Gastroesophageal sphincter (tissue), 4 donors: ENCODE data around the gene NGDN. TPM values are rescaled to one million over a fixed set of nuclear protein-coding genes. Genes with fewer than 3 reads are reported as not detected.

Experiments used
- ATAC-seq: fragments of 150-250 bp; one replicate; pipeline ENCODE4 v1.9.1; 2016; ENCODE audit warnings: mild to moderate bottlenecking, moderate library complexity
- H3K27ac ChIP-seq, 4 donors: fragments of 200-600 bp; sonication (generic) in 3 of 4; 1 replicate in 3 of 4; 2 replicates in 1 of 4; pipeline ENCODE4 v1.5.1; 2016 to 2019
- H3K27me3 ChIP-seq: fragments of 200-600 bp; sonication (generic); one replicate; pipeline ENCODE4 v1.5.1; 2019
- H3K36me3 ChIP-seq, 2 donors: fragments of 200-600 bp; sonication (generic); one replicate each; pipeline ENCODE4 v1.5.1; 2019; ENCODE audit warnings: control low read depth in 1 of 2
- H3K4me1 ChIP-seq, 3 donors: fragments of 200-600 bp; sonication (generic); 1 replicate in 2 of 3; 2 replicates in 1 of 3; pipeline ENCODE4 v1.5.1; 2016 to 2019; ENCODE audit warnings: control low read depth in 2 of 3
- H3K4me3 ChIP-seq, 2 donors: fragments of 200-600 bp; sonication (generic); one replicate each; pipeline ENCODE4 v1.5.1; 2019; ENCODE audit warnings: mild to moderate bottlenecking in 1 of 2, moderate library complexity in 1 of 2
- H3K9me3 ChIP-seq, 3 donors: fragments of 200-600 bp; sonication (generic); one replicate each; pipeline ENCODE4 v1.5.1; 2017 to 2019; ENCODE audit warnings: control low read depth in 2 of 3
- EP300 ChIP-seq: sonication (generic); formaldehyde crosslinking; IDR thresholded peaks from one replicate; pipeline ENCODE4 v1.6.1; 2017; ENCODE audit warnings: antibody characterized with exemption, mild to moderate bottlenecking
- POLR2A ChIP-seq, 2 donors: fragments of 450-650 bp; IDR thresholded peaks; one replicate each; pipeline ENCODE4 v1.6.1; 2017; ENCODE audit warnings: antibody characterized with exemption in 2 of 2, mild to moderate bottlenecking in 2 of 2, moderate library complexity in 1 of 2
- POLR2AphosphoS5 ChIP-seq: sonication (generic); formaldehyde crosslinking; IDR thresholded peaks from one replicate; pipeline ENCODE4 v1.6.1; 2017; ENCODE audit warnings: antibody characterized with exemption
- WGBS, 2 donors: methylation state at CpG; one replicate each; pipeline ENCODE4 v1.1.5; 2018; ENCODE audit warnings: low coverage in 1 of 2; 5-methylcytosine and 5-hydroxymethylcytosine counted together
- total RNA-seq, 4 donors: library from RNA; depleted of rRNA; stranded (reverse); fragments of >200 nt; gene quantifications; one replicate each; pipeline ENCODE4 v1.1.0, GENCODE V29; 2016
- TF ChIP-seq, protein P1 (sequence below), 4 experiments: fragments of 200-600 bp in 2 of 4; fragments of 450-650 bp in 2 of 4; sonication (generic) in 1 of 4; IDR thresholded peaks; one replicate each; pipeline ENCODE4 v1.5.1; 2017 to 2019; ENCODE audit warnings: antibody characterized with exemption in 4 of 4, mild to moderate bottlenecking in 2 of 4, moderate library complexity in 2 of 4

The NGDN gene
- total RNA-seq, 4 donors from 2014 or later: 22.0 to 47.1 (median 38.1) TPM

DNA sequence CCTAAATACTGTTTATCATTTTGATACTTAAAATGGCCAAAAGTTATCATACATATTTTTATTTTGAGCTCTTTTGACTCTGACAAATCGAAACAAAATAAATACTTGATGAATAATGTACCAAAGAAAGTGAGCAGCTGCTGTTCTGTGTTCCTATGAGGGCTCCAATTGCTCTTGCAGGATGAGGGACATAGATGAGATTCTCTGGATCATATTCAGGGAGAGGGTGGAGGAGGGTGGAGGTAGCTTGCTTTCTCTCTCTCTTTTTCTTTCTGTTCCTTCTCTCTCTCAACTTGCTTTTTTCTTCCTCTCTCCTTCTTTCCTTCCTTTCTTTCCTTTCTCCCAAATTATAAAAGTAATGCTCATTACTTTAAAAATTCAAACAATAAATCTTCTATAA is 25.2 kb upstream of the NGDN start:
- no peak for ATAC-seq
- H3K9me3 ChIP-seq: no peaks in the 10 kb centered on the region
- no peak overlapping the region for H3K27ac ChIP-seq
- H3K27me3 ChIP-seq: no peaks in the 10 kb centered on the region
- no peaks in the 10 kb centered on the region for H3K36me3 ChIP-seq
- whole genome bisulfite sequencing, 2 donors: 45 to 67% methylated on average over 1 of the region's 1 CpG
- H3K4me3 ChIP-seq: no peak overlapping the region
- H3K4me1 ChIP-seq: no peaks in the 10 kb centered on the region
- TF ChIP-seq POLR2AphosphoS5: no peak
- TF ChIP-seq, protein P1, sequence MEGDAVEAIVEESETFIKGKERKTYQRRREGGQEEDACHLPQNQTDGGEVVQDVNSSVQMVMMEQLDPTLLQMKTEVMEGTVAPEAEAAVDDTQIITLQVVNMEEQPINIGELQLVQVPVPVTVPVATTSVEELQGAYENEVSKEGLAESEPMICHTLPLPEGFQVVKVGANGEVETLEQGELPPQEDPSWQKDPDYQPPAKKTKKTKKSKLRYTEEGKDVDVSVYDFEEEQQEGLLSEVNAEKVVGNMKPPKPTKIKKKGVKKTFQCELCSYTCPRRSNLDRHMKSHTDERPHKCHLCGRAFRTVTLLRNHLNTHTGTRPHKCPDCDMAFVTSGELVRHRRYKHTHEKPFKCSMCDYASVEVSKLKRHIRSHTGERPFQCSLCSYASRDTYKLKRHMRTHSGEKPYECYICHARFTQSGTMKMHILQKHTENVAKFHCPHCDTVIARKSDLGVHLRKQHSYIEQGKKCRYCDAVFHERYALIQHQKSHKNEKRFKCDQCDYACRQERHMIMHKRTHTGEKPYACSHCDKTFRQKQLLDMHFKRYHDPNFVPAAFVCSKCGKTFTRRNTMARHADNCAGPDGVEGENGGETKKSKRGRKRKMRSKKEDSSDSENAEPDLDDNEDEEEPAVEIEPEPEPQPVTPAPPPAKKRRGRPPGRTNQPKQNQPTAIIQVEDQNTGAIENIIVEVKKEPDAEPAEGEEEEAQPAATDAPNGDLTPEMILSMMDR (IDR thresholded peaks at IDR 0.05): no peak
- no peak for TF ChIP-seq EP300
- no peak for TF ChIP-seq POLR2A (IDR thresholded peaks at IDR 0.05)

GRCh38 chr14:23445773-23446172 is 23.7 kb upstream of the NGDN start:
- Histone ChIP-seq H3K4me3 (no peak overlapping the region), H3K9me3 (no peaks in the 10 kb centered on the region), H3K4me1 (no peaks in the 10 kb centered on the region), H3K27me3 (peaks cover 9% of the 10 kb centered on the region), H3K27ac (no peak overlapping the region), H3K36me3 (no peaks in the 10 kb centered on the region)
- 56 to 89% methylated on average over 2 to 4 of the region's 4 CpGs for WGBS, 2 donors
- TF ChIP-seq EP300 (no peak), POLR2AphosphoS5 (no peak), POLR2A (IDR thresholded peaks at IDR 0.05) (no peak)
- TF ChIP-seq, protein P1 (IDR thresholded peaks at IDR 0.05): no peak
- ATAC-seq: no peak

DNA sequence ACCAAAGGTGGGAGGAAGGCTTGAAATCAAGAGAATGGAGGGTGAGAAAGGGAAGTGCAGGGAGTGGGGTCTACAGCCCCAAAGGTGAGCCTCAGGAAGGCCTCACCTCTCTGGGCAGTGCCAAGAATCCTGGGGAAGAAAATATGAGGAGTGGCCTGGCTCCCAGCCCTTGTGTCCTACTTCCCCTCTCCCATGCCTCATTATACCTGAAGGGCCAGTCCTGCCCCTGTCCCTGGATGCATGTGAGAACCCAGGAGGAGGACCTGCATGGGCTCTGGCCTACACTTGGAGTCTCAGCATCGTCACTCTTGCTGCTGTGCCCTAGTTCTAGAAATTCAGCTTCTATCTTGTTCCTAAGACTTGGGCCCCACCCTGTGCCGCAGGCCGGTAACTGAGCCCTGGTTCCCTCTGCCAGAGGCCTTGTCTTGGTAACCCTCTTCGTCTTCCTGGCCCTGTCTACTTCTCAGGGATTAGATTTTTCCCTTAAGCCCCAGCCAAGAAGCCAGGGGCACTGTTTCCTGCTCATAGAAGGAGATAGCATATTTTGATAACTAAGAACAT is 23.1 kb upstream of the NGDN start:
- WGBS, 2 donors: 44 to 87% methylated on average over 4 of the region's 4 CpGs
- no peak for ATAC-seq
- no peak for TF ChIP-seq POLR2A (IDR thresholded peaks at IDR 0.05)
- TF ChIP-seq, protein P1 (IDR thresholded peaks at IDR 0.05): no peak
- no peak for TF ChIP-seq EP300
- no peak for TF ChIP-seq POLR2AphosphoS5

GRCh38 chr14:23447361-23448350 is 21.8 kb upstream of the NGDN start:
- no peak overlapping the region for H3K4me3 ChIP-seq
- 79 to 90% methylated on average over 3 to 7 of the region's 7 CpGs for WGBS, 2 donors
- no peaks in the 10 kb centered on the region for H3K4me1 ChIP-seq
- TF ChIP-seq, protein P1 (IDR thresholded peaks at IDR 0.05): no peak
- no peak for TF ChIP-seq POLR2AphosphoS5
- H3K36me3 ChIP-seq: no peaks in the 10 kb centered on the region
- peaks cover 18% of the 10 kb centered on the region for H3K27me3 ChIP-seq
- H3K27ac ChIP-seq: no peak overlapping the region
- no peaks in the 10 kb centered on the region for H3K9me3 ChIP-seq
- no peak for ATAC-seq

More for the DNA sequence above, 23.1 kb upstream of the NGDN start:
- Histone ChIP-seq H3K4me3 (no peak overlapping the region), H3K4me1 (no peaks in the 10 kb centered on the region), H3K9me3 (no peaks in the 10 kb centered on the region), H3K27ac (no peak overlapping the region), H3K36me3 (no peaks in the 10 kb centered on the region), H3K27me3 (peaks cover 13% of the 10 kb centered on the region)
